Superior temporal gyrus (tissue), 1 donor: Measurements from ENCODE around the gene VGLL2.

Source experiments
- DNase-seq: peaks from one replicate; pipeline ENCODE4 v3.0.0-alpha.2; 2016; ENCODE audit errors: extremely low spot score

VGLL2 gene

DNA sequence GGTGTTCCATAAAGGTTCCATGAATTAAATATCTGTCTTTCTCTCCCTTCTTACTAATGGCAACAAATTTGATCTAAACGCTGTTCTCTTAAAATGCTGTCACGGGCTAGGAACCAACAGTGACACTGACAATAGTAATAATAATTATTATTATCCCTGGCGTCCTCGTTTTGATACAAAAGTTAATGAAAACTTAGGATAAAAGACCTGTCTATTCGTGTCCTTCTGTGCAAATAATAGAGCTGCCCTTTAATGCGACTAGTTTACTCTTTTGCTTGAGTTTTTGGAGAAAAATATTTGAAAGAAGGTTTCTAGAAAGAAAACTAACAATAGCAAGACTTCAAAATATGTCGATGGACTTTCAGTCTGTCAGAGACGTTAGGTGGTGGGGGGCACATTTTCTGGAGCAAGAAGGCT is 4.3 kb downstream of the VGLL2 start:
- DNase-seq = no peak

DNA sequence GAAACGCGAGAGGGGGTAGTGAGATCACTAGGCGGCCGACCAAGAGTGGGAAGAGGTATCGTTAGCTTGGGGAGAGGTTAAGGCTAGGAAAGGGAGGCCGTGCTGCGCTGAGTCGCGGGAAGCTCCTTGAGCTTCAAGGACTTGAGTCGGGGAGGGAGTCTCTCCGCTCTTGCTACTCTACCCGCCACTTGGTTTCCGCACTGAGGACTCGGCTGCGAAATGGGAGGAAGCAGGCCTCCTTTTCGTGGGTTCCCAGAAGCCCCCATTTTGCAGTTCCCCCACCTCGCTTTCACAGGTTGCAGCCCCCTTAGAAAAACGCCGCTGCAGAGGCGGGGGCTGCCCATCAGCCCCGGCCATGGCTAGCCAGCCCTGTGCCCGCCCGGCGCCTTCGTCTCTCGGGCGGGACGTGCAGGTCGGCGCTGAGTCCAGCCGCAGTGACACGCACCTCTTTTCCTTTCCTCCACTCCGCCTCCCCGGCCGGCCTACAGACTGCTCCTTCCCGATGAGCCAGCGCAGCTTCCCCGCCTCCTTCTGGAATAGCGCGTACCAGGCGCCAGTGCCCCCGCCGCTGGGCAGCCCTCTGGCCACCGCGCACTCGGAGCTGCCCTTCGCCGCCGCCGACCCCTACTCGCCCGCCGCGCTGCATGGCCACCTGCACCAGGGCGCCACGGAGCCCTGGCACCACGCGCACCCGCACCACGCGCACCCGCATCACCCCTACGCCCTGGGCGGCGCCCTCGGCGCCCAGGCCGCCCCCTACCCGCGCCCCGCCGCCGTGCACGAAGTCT is 4.9 kb downstream of the VGLL2 start:
- DNase-seq = no peak

DNA sequence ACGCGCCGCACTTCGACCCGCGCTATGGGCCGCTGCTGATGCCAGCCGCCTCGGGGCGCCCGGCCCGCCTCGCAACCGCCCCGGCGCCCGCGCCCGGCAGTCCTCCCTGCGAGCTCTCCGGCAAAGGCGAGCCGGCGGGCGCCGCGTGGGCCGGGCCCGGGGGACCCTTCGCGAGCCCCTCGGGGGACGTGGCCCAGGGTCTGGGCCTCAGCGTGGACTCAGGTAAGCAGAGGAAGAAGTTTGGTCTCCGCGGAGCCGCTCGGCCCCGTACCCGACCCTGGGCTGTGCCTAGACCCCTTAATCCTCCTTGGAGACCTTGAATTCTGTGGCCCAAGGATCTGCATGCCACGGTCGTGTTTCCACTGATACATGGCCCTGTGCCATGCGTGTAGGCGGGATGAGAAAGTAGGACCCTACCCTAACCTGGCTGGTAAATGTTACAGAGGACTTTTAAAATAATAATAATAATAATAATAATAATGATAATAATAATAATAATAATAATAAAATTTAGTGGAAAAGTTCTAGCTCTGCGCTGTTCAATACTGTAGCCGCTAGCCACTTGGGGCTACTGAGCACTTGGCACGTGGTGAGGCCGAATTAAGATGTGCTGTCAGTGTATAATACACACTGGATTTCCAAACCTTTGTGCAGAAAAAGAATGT is 5.6 kb downstream of the VGLL2 start:
- no peak for DNase-seq

DNA sequence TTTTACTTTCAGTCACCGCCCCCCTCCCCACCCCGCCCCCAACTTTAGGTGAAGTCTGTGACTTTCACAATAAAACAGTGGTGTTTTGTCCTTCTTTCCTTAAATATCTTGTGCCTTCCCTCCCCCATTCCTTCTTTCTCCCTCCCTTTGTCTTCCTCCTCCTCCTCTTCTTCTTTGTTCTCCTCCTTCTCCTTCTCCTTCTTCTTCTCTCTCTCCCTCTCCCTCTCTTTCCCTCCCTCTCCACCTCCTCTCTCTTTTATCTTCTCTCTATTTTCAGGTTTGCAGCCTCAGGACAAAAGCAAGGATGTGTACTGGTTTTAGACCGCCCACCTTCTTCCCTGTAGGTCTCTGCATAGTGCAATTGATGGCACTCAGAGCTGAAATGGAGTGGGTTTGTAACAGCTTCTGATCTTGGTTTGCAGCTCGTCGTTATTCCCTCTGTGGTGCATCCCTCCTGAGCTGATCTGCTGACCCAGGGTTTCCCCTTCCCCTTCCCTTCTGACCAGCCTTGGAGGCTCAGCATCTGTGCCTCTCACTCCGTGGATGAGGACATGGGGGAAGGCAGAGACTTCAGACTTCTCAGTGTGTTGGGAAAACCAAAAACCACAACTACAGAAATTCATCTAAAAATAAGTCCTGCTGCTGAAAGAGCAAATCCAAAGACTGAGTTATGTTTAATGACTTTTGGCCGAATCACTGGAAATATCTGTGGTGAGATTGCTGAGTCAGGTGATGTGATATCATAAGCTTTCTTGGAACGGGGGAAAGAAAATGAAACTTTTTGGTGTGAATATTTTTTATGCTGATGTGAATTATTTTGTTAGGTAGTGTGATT is 6.9 kb downstream of the VGLL2 start:
- no peak for DNase-seq

DNA sequence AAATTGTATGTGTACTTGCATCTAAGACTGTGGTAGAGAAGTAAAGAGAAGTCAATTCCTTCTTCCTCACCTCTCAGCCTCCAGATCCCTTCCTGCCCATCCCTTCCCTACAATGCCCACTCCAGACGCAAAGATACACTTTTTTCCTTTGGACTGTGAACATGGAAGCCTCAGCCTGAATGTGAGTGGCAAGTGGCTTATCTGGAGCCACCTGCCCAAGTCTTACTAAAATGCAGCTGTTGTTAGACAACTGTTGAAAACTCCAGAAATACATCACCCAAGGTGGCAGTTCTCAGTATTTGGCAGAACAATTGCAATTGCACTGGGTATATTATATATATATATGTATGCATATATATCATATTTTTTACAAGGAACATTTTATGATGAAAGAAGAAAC is 7.5 kb downstream of the VGLL2 start:
- no peak for DNase-seq

DNA sequence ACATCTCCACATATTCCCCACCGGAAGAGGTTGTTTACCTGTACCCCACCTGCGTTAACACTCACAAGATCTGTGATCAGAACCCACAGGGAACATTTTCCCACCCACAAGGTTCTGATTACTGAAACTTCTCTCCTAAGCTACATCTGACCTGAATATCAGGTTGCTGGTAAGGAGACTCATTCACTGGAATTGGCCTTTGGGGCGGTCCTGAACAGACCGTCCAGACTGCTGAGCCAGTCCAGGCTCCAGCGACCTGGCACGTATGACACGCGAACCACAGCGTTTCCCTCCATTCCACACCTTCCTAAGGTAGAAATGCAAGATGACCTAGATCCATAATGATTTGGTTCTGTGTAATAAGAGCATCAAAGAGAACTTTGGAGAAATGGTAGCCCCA is 9.8 kb downstream of the VGLL2 start:
- DNase-seq = no peak

DNA sequence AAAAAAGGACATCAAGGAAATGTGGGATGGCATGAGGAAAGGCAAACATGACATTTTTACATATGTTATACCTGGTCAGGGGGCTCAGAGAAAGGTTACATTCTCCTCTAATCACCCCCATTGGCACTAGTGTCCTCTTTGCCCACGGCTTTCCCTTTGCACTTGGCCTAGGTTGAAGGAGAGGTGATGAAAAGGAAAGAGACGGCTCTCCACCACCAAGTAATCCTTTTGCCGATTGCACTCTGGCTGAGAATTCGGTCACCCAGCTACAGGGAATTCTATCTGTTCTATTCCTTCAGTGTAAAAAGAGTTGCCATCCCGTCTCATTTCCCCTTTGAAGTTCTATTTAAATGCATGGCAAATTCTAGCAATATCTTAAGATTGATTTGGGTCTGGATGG is 10.4 kb downstream of the VGLL2 start:
- DNase-seq = no peak

DNA sequence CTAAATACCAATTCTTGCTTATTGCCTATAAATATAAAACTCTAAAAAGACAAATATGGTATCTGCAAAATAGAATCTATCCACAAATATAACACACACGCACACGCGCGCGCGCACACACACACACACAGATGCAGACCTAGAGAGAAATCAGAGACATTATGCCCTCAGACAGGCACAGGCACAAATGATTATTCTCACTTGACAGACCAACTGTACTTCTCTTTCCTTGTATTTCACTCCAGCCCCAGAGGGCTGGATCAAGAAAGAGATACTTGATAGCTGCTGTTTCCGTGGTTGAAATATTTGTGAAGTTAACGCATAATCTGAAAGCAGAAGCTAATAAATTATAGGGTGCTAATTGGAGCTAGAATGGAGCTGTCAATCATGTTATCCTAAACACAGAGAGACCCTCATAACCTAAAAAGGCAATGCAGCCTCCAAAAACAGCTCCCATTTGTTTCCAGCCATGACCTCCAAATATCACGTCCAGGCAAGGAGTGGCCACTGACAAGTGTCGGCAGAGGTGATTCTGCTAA is 11.5 kb downstream of the VGLL2 start:
- no peak for DNase-seq

DNA sequence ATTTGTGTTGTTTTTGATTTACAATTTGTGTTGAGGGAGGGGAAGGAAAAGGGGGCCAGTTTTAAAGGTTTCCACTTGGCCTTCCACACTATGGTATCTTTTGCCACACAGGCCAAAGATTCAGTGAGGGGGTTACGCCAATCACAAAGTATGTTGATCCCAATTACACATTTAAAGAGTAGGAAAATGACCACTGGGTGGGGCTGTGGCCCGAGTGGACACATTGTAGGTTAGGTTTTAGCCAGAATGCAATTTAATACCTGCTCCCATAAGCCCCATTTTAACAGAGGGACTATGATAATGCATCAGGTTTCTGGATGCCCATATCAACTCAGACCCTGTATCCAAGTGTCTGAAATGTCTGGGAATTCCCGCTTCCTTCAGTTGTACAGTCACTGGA is 15.6 kb downstream of the VGLL2 start:
- DNase-seq = no peak

DNA sequence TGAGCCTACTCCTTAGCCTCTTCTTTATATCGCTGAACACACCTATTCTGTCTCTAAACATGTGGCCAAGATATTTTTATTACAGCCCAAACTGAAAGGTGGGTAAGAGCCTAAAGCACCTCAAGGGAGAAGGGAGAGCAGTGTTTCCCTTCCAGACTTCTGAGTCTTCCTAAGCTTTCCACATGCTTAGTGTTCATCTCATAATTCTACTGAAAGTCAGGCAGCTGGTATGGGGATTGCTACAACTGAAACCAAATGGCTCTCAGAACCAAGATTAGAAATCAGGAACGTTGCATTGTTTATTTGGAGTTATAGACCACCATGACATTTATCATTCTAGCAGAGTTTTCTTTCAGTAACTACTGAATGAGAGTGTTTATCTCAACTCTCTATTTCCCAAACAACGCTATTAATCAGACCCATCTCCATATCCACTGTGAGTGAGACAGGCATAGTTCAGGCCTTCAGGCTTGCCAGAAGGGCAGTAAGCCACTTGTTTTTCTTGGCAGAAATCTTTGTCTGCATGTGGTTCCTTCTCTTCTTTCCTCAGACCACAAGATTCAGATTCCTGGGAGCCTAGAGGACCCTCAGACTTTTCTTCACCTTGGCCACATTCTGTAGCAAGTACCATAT is 22.8 kb downstream of the VGLL2 start:
- no peak for DNase-seq

DNA sequence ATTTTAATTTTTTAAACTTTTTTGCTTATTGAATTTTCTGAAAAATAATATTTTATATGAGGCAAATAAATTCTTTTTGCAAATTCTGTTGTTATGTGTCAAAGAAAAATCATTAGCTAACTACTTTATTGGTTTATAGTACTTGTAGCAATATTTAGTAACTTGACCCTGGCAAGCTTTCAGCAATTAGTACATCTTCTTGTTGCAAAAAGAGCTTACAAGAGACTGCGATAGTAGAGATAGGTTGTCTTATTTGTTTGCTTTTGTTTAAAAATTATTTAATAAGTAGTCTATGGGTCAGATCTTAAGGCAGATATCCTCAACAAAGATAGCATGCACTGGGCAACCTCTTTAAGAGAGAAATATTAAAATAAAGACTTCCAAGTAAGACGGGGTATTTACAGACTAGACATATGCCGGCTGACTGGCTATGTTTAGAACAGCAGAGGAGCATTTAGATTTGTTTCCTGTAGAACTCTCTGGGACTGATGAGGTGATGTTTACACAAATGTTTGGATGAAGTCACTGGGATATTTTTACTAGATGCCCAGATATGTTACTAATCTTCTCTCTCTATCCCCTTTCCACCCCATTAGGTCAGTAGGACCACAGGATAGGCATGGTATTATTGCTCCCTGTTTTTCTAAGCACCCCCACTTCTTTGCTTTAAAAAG is 25.0 kb downstream of the VGLL2 start:
- no peak for DNase-seq

DNA sequence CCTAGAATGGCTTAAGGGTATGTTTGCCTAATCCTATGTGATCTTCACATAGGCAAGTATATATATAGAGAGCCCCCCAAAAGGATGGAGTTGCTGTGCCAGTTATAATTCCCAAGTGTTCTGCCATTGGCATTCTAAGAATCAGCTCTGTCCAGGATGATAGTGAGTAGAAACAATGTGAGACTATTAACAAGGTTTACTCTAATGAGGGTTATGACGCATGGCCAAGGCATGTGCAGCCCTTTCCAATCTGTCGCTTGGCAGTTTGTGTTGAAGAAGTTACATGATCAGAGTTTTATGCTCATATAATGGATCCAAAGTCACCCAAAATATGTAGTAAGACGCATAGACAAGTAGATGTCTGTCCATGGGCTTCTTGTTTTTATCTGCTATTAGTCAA is 33.6 kb downstream of the VGLL2 start:
- DNase-seq = no peak

DNA sequence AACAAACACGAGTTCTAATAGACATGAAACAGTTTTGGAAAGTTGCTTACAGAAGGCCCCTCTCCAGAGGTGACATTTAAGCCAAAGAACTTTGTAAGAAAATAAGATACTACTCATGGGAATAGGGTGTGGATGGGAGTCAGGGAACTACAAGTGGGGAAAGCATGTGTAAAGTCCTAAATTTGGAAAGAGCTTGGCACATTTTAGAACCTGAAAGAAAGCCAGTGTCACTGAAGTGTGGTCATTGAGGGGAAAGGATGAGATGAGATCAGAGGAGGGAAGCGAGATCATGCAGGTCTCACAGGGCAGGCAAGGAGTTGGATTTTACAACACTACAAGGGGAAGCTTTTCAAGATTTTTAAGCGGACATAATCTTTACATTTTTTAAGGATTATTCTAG is 38.0 kb downstream of the VGLL2 start:
- no peak for DNase-seq

DNA sequence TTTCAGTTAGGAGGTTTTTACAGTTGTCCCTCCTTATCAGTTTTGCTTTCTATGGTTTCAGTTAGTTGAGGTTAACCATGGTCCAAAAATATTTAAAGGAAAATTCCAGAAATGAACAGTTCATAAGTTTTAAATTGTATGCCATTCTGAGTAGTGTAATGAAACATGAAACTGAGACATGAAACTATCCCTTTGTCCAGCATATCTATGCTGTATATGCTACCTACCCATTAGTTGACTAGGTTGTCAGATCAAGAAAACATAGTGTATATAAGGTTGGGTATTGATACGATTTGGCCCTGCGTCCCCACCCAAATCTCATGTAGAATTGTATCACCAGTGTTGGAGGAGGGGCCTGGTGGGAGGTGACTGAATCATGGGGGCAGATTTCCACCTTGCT is 39.1 kb downstream of the VGLL2 start:
- DNase-seq = no peak

DNA sequence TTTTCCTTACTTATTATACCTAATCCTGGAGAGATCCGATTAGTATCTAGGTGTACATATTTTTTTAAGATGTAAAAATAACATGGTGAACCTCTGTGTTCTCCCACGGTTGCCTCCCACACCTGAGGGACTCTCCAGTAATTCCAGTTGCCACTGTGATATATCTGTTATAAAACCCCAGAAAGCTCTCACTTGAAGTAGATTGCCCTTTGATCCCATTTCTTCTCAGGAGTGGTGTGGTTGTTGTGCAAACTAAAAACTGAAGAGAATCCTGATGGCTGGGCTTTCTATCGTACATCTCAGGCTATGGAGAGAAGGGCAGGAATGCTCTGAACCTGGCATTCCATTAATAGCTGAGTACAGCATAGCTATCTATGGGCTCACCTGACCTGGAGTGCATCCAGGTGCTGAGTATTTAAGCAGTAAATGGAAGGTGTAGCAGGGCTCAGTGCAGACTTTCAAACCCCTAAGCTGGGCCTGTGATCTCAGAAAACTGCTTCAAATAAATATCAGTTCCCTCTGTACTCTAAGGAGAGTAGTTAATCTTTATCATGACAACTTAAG is 41.0 kb downstream of the VGLL2 start:
- no peak for DNase-seq

DNA sequence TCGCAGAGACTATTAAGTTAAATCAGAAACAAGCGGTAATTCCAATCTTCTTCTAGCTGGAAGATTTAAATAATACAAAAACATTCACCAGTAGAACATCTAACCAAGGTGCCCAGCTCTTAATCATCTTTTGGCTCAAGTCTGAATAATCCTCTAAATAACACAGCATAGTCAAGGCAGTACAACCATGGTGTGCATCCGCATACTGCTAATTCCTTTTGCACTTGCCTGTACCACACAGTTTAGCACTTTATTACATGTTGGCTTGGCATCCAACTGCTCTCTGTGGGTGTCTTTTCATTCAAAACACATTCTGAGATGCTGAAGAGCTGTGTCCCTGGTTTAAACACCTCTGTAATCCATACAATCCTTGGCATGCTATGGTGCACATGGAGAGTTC is 42.3 kb downstream of the VGLL2 start:
- DNase-seq = no peak

DNA sequence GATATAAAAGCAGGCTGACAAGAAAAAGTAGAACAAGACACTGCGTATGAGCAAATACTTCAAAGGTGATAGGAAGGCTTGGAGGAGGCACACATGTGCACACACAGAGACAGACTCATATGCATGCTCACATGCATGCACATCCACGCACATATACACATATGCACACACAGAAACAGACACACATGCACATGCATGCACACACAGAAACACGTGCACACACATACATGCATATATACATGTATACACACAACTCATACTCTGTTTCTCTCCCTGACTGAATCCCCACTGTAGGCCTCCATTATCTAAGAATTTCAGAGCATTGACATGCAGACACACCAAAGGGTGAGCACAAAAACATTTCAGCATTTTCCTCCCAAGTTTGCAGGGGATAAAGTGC is 43.7 kb downstream of the VGLL2 start:
- no peak for DNase-seq

DNA sequence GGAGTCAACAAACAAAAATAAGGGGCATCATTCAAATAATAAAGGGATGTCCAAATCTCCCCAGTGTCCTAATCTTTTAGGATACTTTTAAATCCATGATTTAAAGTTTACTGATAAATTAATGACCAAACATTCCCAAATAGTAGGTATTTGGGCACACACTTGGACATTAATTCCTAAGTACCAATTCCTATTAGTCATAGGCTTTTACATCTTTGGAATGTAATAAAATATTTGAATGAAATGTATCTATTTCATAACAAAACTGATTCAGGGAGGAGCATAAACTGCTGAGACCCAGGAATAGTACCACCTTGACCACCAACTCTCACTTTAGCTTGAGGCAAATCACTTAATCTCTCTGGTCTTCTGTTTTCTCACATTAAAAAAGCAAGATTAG is 44.3 kb downstream of the VGLL2 start:
- no peak for DNase-seq

DNA sequence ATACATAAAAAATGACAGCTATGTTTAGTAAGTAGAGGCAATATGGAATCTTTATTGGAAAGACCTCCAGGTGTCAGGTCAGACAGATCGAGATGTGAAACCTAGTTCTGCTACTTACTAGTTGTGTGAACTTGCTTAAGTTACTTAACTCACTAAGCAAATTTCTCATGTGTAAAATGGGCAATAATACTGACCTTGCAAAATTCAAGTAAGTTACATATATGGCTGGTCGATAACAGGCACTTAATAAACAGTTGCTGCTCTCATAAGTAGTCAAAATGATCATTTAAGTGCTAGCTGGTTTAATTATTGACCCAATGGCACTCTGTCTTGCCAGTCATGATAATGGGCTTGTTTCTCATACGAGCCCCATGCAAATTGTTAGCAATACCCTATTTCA is 46.0 kb downstream of the VGLL2 start:
- no peak for DNase-seq

DNA sequence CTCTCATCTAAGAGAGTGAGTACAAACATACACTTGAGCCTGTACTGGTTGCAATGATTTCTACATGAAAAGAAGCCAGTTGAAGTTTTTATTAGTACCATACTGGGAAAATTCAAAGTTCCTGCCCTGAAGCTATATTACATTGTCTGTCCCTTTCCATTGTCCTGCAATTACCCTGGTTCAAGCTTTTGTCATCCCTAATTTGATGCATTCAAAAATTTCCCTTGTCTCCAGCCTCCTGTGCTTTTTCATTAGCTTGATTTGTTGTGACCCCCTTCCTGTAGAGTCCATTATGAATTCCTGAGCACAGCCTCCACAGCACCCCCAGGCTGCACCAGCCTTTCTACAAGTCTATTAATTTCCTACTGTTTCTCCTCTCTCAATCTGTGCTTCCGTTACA is 46.4 kb downstream of the VGLL2 start:
- no peak for DNase-seq

DNA sequence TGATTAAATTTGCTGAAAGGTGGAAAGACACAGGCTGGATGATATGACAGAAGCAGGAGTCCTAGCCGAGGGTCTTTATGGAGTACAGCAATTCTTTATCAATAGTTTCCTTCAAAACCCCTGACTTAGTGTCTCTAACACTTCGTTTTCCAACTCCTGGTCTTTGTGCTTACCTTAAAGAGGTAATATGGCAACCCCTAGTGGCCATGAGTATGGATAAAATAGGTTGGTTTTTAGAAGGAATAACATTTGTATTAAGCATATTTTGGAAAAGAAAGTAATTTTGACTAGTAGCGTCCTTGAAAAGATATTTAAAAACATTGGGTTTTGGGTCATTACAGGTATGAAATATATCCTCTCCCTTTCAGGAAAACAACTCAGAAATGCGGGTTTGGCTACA is 51.9 kb downstream of the VGLL2 start:
- DNase-seq = peak; percentile 26
